ENCODE results near the gene CDH23.

Gene CDH23

GRCh38 chr10:71661779-71662336, 265.1 kb downstream of the CDH23 start:
- H2AFZ ChIP-seq (ENCODE audit: low read depth): no peak overlapping the region
- H3K9ac ChIP-seq: no peak overlapping the region
- H3K27ac ChIP-seq: no peak overlapping the region
- no peak overlapping the region for H3K4me3 ChIP-seq (IDR thresholded peaks at IDR 0.05; ENCODE audit: insufficient read depth, low read depth, low read length)
- H3K36me3 ChIP-seq (ENCODE audit: insufficient read depth): no peaks in the 10 kb centered on the region
- H3K27me3 ChIP-seq (ENCODE audit: insufficient read depth, low read depth): peaks cover 66% of the 10 kb centered on the region
- no peaks in the 10 kb centered on the region for H4K20me1 ChIP-seq (ENCODE audit: insufficient read depth)
- no peak for TF ChIP-seq CTCF (conservative IDR thresholded peaks at IDR 0.05; ENCODE audit: low read depth, low read length)
- H3K4me2 ChIP-seq: no peak overlapping the region
- H3K4me1 ChIP-seq (ENCODE audit: low read depth, poor library complexity, severe bottlenecking): no peaks in the 10 kb centered on the region
- H3K79me2 ChIP-seq (ENCODE audit: insufficient read depth, low read depth): no peaks in the 10 kb centered on the region

GRCh38 chr10:71663311-71663710, 266.6 kb downstream of the CDH23 start:
- Histone ChIP-seq H3K9ac (no peak overlapping the region), H3K36me3 (ENCODE audit: insufficient read depth) (no peaks in the 10 kb centered on the region), H2AFZ (ENCODE audit: low read depth) (no peak overlapping the region), H3K79me2 (ENCODE audit: insufficient read depth, low read depth) (no peaks in the 10 kb centered on the region), H3K4me3 (IDR thresholded peaks at IDR 0.05; ENCODE audit: insufficient read depth, low read depth, low read length) (no peak overlapping the region), H3K27ac (no peak overlapping the region), H3K27me3 (ENCODE audit: insufficient read depth, low read depth) (peaks cover 66% of the 10 kb centered on the region), H3K4me1 (ENCODE audit: low read depth, poor library complexity, severe bottlenecking) (no peaks in the 10 kb centered on the region), H3K4me2 (no peak overlapping the region), H4K20me1 (ENCODE audit: insufficient read depth) (no peaks in the 10 kb centered on the region)
- TF ChIP-seq CTCF (conservative IDR thresholded peaks at IDR 0.05; ENCODE audit: low read depth, low read length): no peak

GRCh38 chr10:71664585-71664984, 267.9 kb downstream of the CDH23 start:
- no peaks in the 10 kb centered on the region for H3K4me1 ChIP-seq (ENCODE audit: low read depth, poor library complexity, severe bottlenecking)
- H3K27ac ChIP-seq: no peak overlapping the region
- H4K20me1 ChIP-seq (ENCODE audit: insufficient read depth): no peaks in the 10 kb centered on the region
- no peaks in the 10 kb centered on the region for H3K79me2 ChIP-seq (ENCODE audit: insufficient read depth, low read depth)
- H3K9ac ChIP-seq: no peak overlapping the region
- H3K4me2 ChIP-seq: no peak overlapping the region
- H3K4me3 ChIP-seq (IDR thresholded peaks at IDR 0.05; ENCODE audit: insufficient read depth, low read depth, low read length): no peak overlapping the region
- no peaks in the 10 kb centered on the region for H3K36me3 ChIP-seq (ENCODE audit: insufficient read depth)
- H3K27me3 ChIP-seq (ENCODE audit: insufficient read depth, low read depth): peaks cover 67% of the 10 kb centered on the region
- no peak for TF ChIP-seq CTCF (conservative IDR thresholded peaks at IDR 0.05; ENCODE audit: low read depth, low read length)
- no peak overlapping the region for H2AFZ ChIP-seq (ENCODE audit: low read depth)

GRCh38 chr10:71665456-71665855, 268.7 kb downstream of the CDH23 start:
- no peak overlapping the region for H2AFZ ChIP-seq (ENCODE audit: low read depth)
- TF ChIP-seq CTCF (conservative IDR thresholded peaks at IDR 0.05; ENCODE audit: low read depth, low read length): no peak
- H3K27ac ChIP-seq: no peak overlapping the region
- no peak overlapping the region for H3K4me2 ChIP-seq
- H3K4me3 ChIP-seq (IDR thresholded peaks at IDR 0.05; ENCODE audit: insufficient read depth, low read depth, low read length): no peak overlapping the region
- H3K79me2 ChIP-seq (ENCODE audit: insufficient read depth, low read depth): no peaks in the 10 kb centered on the region
- no peaks in the 10 kb centered on the region for H4K20me1 ChIP-seq (ENCODE audit: insufficient read depth)
- H3K4me1 ChIP-seq (ENCODE audit: low read depth, poor library complexity, severe bottlenecking): no peaks in the 10 kb centered on the region
- H3K9ac ChIP-seq: no peak overlapping the region
- H3K27me3 ChIP-seq (ENCODE audit: insufficient read depth, low read depth): peaks cover 63% of the 10 kb centered on the region
- no peaks in the 10 kb centered on the region for H3K36me3 ChIP-seq (ENCODE audit: insufficient read depth)
